Nephron progenitor cell (in vitro differentiated cells): ENCODE results near the gene CDH11.

Experiments
- DNase-seq: peaks from one replicate; pipeline ENCODE4 v3.0.0; 2021
- H3K27ac Mint-ChIP-seq: 2 replicates; pipeline ENCODE4 v1.8.0; 2021; ENCODE audit warnings: mild to moderate bottlenecking, moderate library complexity, mixed read lengths
- H3K27me3 Mint-ChIP-seq: 2 replicates; pipeline ENCODE4 v1.8.0; 2021; ENCODE audit warnings: mild to moderate bottlenecking, low read depth, mixed read lengths; ENCODE audit not compliant: poor library complexity
- H3K36me3 Mint-ChIP-seq: 2 replicates; pipeline ENCODE4 v1.8.0; 2021; ENCODE audit warnings: low read depth, mixed read lengths
- H3K4me1 Mint-ChIP-seq: 2 replicates; pipeline ENCODE4 v1.8.0; 2021; ENCODE audit warnings: mixed read lengths
- H3K4me3 Mint-ChIP-seq: 2 replicates; pipeline ENCODE4 v1.8.0; 2021; ENCODE audit warnings: mild to moderate bottlenecking, moderate library complexity, mixed read lengths
- H3K9me3 Mint-ChIP-seq: 2 replicates; pipeline ENCODE4 v1.8.0; 2021; ENCODE audit warnings: mild to moderate bottlenecking, moderate library complexity, mixed read lengths
- TF ChIP-seq, protein P1 (sequence below): fragments of 200-600 bp; sonication (generic); IDR thresholded peaks from 2 replicates; pipeline ENCODE4 v1.5.0; 2021; ENCODE audit warnings: antibody characterized with exemption

Gene CDH11

DNA sequence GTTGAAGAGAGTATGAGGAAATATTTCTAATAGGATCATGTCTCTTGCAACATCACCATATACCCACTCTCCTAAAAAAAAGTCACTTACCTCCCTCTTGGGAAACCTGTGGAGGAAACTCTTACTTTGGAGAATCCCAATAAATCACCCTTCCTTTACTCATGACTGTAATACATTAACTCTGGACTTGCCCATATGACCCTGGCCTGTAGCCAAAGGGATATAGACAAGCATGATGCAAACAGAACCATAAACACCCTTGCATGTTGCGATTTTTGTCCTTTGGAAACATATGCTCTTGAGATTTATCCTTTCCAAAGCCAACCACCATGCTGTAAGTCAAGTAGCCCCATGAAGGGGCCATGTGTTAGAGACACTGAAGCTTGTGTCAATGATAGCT lies 19.5 kb downstream of the CDH11 start:
- H3K27me3 Mint-ChIP-seq = no peaks in the 10 kb centered on the region

DNA sequence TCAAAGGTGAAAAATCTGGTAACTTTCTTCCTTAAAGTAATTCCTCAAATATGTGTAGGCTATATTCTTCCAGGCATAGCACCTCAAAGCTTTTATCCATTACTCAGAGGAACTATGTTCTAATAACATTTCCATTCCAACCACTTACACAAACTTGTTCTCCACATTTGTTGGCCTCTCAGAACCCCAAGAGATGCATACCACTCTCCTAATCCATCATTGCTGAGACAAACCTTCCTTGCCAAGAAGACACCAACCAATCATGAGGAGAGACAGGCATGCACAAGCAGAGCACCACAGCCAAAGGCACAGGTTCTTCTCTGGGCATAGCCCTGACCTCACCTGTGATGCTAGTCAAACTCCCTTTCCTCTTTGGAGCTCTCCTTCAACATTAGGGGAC lies 20.9 kb downstream of the CDH11 start:
- Mint-ChIP-seq H3K4me3 (no peak overlapping the region), H3K27ac (peak overlapping the region; percentile 67), H3K9me3 (no peaks in the 10 kb centered on the region), H3K36me3 (peaks cover 88% of the 10 kb centered on the region), H3K4me1 (peaks cover 38% of the 10 kb centered on the region), H3K27me3 (no peaks in the 10 kb centered on the region)
- no peak for DNase-seq
- TF ChIP-seq, protein P1, sequence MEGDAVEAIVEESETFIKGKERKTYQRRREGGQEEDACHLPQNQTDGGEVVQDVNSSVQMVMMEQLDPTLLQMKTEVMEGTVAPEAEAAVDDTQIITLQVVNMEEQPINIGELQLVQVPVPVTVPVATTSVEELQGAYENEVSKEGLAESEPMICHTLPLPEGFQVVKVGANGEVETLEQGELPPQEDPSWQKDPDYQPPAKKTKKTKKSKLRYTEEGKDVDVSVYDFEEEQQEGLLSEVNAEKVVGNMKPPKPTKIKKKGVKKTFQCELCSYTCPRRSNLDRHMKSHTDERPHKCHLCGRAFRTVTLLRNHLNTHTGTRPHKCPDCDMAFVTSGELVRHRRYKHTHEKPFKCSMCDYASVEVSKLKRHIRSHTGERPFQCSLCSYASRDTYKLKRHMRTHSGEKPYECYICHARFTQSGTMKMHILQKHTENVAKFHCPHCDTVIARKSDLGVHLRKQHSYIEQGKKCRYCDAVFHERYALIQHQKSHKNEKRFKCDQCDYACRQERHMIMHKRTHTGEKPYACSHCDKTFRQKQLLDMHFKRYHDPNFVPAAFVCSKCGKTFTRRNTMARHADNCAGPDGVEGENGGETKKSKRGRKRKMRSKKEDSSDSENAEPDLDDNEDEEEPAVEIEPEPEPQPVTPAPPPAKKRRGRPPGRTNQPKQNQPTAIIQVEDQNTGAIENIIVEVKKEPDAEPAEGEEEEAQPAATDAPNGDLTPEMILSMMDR = no peak

More for the DNA sequence above, 19.5 kb downstream of the CDH11 start:
- DNase-seq = no peak
- H3K27ac Mint-ChIP-seq = no peak overlapping the region
- H3K36me3 Mint-ChIP-seq = peaks cover 91% of the 10 kb centered on the region
- peaks cover 51% of the 10 kb centered on the region for H3K4me1 Mint-ChIP-seq
- H3K4me3 Mint-ChIP-seq = no peak overlapping the region
- no peaks in the 10 kb centered on the region for H3K9me3 Mint-ChIP-seq
- TF ChIP-seq, protein P1 = no peak

DNA sequence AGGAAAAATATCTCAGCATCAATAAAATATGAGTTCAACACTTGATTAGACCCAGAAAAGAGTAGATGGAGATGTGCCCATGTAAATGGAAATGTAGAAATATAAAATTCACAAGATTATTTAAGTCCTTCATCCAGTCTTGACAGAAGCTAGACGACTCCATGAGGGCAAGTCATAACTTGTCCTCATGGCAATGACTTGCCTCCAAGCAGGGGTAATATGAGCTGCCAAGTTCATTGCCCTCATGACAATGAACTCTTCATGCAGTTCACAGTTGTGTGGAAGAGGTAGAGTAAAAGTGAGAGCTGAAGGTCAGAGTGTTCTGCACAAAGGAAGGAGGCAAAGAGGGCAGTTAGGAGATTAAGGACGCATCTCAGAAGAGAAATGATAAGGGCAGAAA lies 22.3 kb downstream of the CDH11 start:
- H3K9me3 Mint-ChIP-seq = no peaks in the 10 kb centered on the region
- no peak overlapping the region for H3K4me3 Mint-ChIP-seq
- H3K27ac Mint-ChIP-seq = peak overlapping the region; percentile 77
- peaks cover 25% of the 10 kb centered on the region for H3K4me1 Mint-ChIP-seq
- H3K36me3 Mint-ChIP-seq = peaks cover 94% of the 10 kb centered on the region
- H3K27me3 Mint-ChIP-seq = no peaks in the 10 kb centered on the region
- TF ChIP-seq, protein P1 = no peak
- no peak for DNase-seq

DNA sequence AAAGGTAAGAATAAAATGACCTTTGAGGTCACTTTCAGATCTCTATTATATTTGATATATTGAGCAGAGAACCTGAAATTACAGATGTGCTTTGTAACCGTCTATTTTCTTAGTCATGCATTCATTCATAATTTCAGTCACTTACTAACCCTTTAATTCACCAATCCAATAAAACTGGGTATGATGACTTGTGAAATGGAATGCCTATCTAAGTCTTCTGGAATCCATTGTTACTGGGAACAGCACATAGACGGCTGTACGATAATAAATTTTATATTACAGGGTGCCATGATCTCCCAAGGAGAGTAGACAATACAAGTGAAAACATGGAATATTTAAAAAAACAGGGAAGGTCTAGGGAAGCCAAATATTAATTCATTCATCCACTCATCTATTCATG lies 22.9 kb downstream of the CDH11 start:
- peaks cover 18% of the 10 kb centered on the region for H3K4me1 Mint-ChIP-seq
- H3K27me3 Mint-ChIP-seq = no peaks in the 10 kb centered on the region
- peaks cover 94% of the 10 kb centered on the region for H3K36me3 Mint-ChIP-seq
- TF ChIP-seq, protein P1 = no peak
- no peak overlapping the region for H3K27ac Mint-ChIP-seq
- H3K9me3 Mint-ChIP-seq = no peaks in the 10 kb centered on the region
- no peak for DNase-seq
- H3K4me3 Mint-ChIP-seq = no peak overlapping the region

DNA sequence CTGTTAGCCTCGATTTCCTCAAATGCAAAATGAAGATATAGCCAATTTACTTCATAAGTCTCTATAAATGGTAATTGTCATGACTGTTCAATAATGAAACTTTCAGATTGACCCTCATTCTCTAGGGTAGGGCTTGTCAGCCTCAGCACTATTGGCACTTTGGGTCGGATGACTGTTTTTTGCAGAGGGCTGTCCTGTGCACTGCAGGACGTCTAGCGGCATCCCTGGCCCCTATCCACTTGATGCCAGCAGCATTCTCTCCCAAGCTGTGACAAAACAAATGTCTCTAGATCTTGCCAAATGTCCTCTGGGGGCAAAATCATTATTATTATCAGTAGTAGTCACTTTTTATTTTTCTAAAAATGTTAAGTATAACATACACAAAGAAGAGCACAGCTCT lies 24.6 kb downstream of the CDH11 start:
- Mint-ChIP-seq H3K36me3 (peaks cover 92% of the 10 kb centered on the region), H3K4me1 (peaks cover 17% of the 10 kb centered on the region), H3K27ac (peak overlapping the region; percentile 29), H3K27me3 (no peaks in the 10 kb centered on the region), H3K9me3 (no peaks in the 10 kb centered on the region), H3K4me3 (no peak overlapping the region)
- DNase-seq = no peak
- TF ChIP-seq, protein P1 = no peak

DNA sequence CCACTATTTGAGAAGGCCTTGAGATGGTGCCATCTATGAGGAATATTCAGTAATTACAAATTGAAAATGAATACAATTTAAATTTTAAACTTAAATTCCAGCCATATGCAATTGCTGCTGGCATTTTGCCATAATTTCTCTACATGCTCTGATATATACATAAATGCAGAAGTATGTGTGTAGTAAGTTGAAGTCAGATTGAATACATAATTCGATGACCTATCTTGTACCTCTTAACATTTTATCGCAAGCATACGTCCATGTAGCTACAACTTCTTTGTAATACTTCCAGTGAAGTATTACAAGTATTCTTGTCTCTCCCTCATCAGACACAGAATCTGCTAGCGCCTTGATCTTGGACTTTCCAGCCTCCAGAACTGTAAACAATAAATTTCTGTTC lies 26.0 kb downstream of the CDH11 start:
- no peak overlapping the region for H3K27ac Mint-ChIP-seq
- no peak overlapping the region for H3K4me3 Mint-ChIP-seq
- H3K36me3 Mint-ChIP-seq = peaks cover 91% of the 10 kb centered on the region
- TF ChIP-seq, protein P1 = no peak
- H3K4me1 Mint-ChIP-seq = peaks cover 12% of the 10 kb centered on the region
- H3K9me3 Mint-ChIP-seq = no peaks in the 10 kb centered on the region
- DNase-seq = no peak
- H3K27me3 Mint-ChIP-seq = no peaks in the 10 kb centered on the region
